ENCODE data around the gene DENND2A. TPM values are rescaled to one million over a fixed set of nuclear protein-coding genes. Genes with fewer than 3 reads are reported as not detected.
"Not testable (repeated sequence)": the region's sequence is repeated elsewhere in the genome, so short reads cannot be mapped to it uniquely, and the experiment has no call there.

Gene DENND2A
- total RNA-seq, 2 donors from 2014 or later, result not detected

GRCh38 chr7:140544388-140544826 lies 96.2 kb downstream of the DENND2A start:
- peaks cover 5% of the 10 kb centered on the region for H3K4me1 Mint-ChIP-seq
- DNase-seq, result no peak
- peaks cover 2% of the 10 kb centered on the region for H3K36me3 Mint-ChIP-seq (ENCODE audit: low read depth)
- peaks cover 23% of the 10 kb centered on the region for H3K27me3 Mint-ChIP-seq
- H3K27ac Mint-ChIP-seq, result no peak overlapping the region
- no peaks in the 10 kb centered on the region for H3K9me3 ChIP-seq (ENCODE audit: control insufficient read depth, low read length, poor library complexity, severe bottlenecking)
- H3K4me3 Mint-ChIP-seq, result no peak overlapping the region
- ATAC-seq, result no peak

GRCh38 chr7:140542228-140542603 lies 98.4 kb downstream of the DENND2A start:
- Mint-ChIP-seq H3K4me3 (no peak overlapping the region), H3K4me1 (peaks cover 5% of the 10 kb centered on the region), H3K27me3 (peaks cover 23% of the 10 kb centered on the region), H3K36me3 (ENCODE audit: low read depth) (peaks cover 2% of the 10 kb centered on the region), H3K27ac (no peak overlapping the region)
- DNase-seq, result no peak
- ATAC-seq, result no peak
- no peaks in the 10 kb centered on the region for H3K9me3 ChIP-seq (ENCODE audit: control insufficient read depth, low read length, poor library complexity, severe bottlenecking)

- Mint-ChIP-seq H3K36me3 (ENCODE audit: low read depth) (peaks cover 2% of the 10 kb centered on the region), H3K4me3 (no peak overlapping the region), H3K27ac (no peak overlapping the region), H3K4me1 (peaks cover 5% of the 10 kb centered on the region), H3K27me3 (peaks cover 23% of the 10 kb centered on the region)
- H3K9me3 ChIP-seq (ENCODE audit: control insufficient read depth, low read length, poor library complexity, severe bottlenecking), result no peaks in the 10 kb centered on the region
- DNase-seq, result no peak
- ATAC-seq, result no peak
Observed at GRCh38 chr7:140541513-140542227, 98.9 kb downstream of the DENND2A start.

- Mint-ChIP-seq H3K4me3 (no peak overlapping the region), H3K27ac (no peak overlapping the region), H3K27me3 (peaks cover 23% of the 10 kb centered on the region), H3K4me1 (peaks cover 5% of the 10 kb centered on the region), H3K36me3 (ENCODE audit: low read depth) (peaks cover 2% of the 10 kb centered on the region)
- ATAC-seq (no peak), DNase-seq (no peak)
- H3K9me3 ChIP-seq (ENCODE audit: control insufficient read depth, low read length, poor library complexity, severe bottlenecking), result no peaks in the 10 kb centered on the region
Observed at GRCh38 chr7:140541176-140541512, 99.5 kb downstream of the DENND2A start.

GRCh38 chr7:140540136-140540777 lies 100.4 kb downstream of the DENND2A start:
- peaks cover 5% of the 10 kb centered on the region for H3K4me1 Mint-ChIP-seq
- H3K9me3 ChIP-seq (ENCODE audit: control insufficient read depth, low read length, poor library complexity, severe bottlenecking), result no peaks in the 10 kb centered on the region
- no peak for ATAC-seq
- peaks cover 23% of the 10 kb centered on the region for H3K27me3 Mint-ChIP-seq
- no peak overlapping the region for H3K4me3 Mint-ChIP-seq
- DNase-seq, result no peak
- no peak overlapping the region for H3K27ac Mint-ChIP-seq
- H3K36me3 Mint-ChIP-seq (ENCODE audit: low read depth), result peaks cover 2% of the 10 kb centered on the region

GRCh38 chr7:140539461-140539860 lies 101.2 kb downstream of the DENND2A start:
- no peak for DNase-seq
- peaks cover 3% of the 10 kb centered on the region for H3K36me3 Mint-ChIP-seq (ENCODE audit: low read depth)
- ATAC-seq, result no peak
- H3K4me3 Mint-ChIP-seq, result no peak overlapping the region
- H3K27me3 Mint-ChIP-seq, result peaks cover 24% of the 10 kb centered on the region
- H3K4me1 Mint-ChIP-seq, result peaks cover 5% of the 10 kb centered on the region
- peak overlapping the region; percentile 14 for H3K27ac Mint-ChIP-seq
- H3K9me3 ChIP-seq (ENCODE audit: control insufficient read depth, low read length, poor library complexity, severe bottlenecking), result no peaks in the 10 kb centered on the region

GRCh38 chr7:140537750-140538482 lies 102.7 kb downstream of the DENND2A start:
- peaks cover 8% of the 10 kb centered on the region for H3K36me3 Mint-ChIP-seq (ENCODE audit: low read depth)
- ATAC-seq (peak; percentile 28), DNase-seq (no peak)
- H3K27ac Mint-ChIP-seq, result no peak overlapping the region
- peaks cover 32% of the 10 kb centered on the region for H3K27me3 Mint-ChIP-seq
- no peak overlapping the region for H3K4me3 Mint-ChIP-seq
- peaks cover 5% of the 10 kb centered on the region for H3K4me1 Mint-ChIP-seq
- H3K9me3 ChIP-seq (ENCODE audit: control insufficient read depth, low read length, poor library complexity, severe bottlenecking), result no peaks in the 10 kb centered on the region

GRCh38 chr7:140534743-140535142 lies 105.9 kb downstream of the DENND2A start:
- Mint-ChIP-seq H3K36me3 (ENCODE audit: low read depth) (peaks cover 10% of the 10 kb centered on the region), H3K27me3 (peaks cover 26% of the 10 kb centered on the region), H3K27ac (peak overlapping the region; percentile 17), H3K4me3 (no peak overlapping the region), H3K4me1 (no peaks in the 10 kb centered on the region)
- DNase-seq (no peak), ATAC-seq (no peak)
- no peaks in the 10 kb centered on the region for H3K9me3 ChIP-seq (ENCODE audit: control insufficient read depth, low read length, poor library complexity, severe bottlenecking)

- H3K27me3 Mint-ChIP-seq, result peaks cover 26% of the 10 kb centered on the region
Observed at GRCh38 chr7:140533394-140533872, 107.2 kb downstream of the DENND2A start.

GRCh38 chr7:140529428-140529827 lies 111.2 kb downstream of the DENND2A start:
- not testable (repeated sequence) for H3K36me3 Mint-ChIP-seq (ENCODE audit: low read depth); DNase-seq; ATAC-seq; H3K27ac Mint-ChIP-seq; H3K4me3 Mint-ChIP-seq; H3K9me3 ChIP-seq (ENCODE audit: control insufficient read depth, low read length, poor library complexity, severe bottlenecking)
- peaks cover 14% of the 10 kb centered on the region for H3K4me1 Mint-ChIP-seq
- peaks cover 26% of the 10 kb centered on the region for H3K27me3 Mint-ChIP-seq

More at GRCh38 chr7:140533394-140533872, 107.2 kb downstream of the DENND2A start:
- Mint-ChIP-seq H3K4me3 (no peak overlapping the region), H3K36me3 (ENCODE audit: low read depth) (peaks cover 10% of the 10 kb centered on the region), H3K27ac (no peak overlapping the region), H3K4me1 (no peaks in the 10 kb centered on the region)
- no peak for ATAC-seq
- no peaks in the 10 kb centered on the region for H3K9me3 ChIP-seq (ENCODE audit: control insufficient read depth, low read length, poor library complexity, severe bottlenecking)
- no peak for DNase-seq

- ATAC-seq, result no peak
- DNase-seq, result no peak
- H3K9me3 ChIP-seq (ENCODE audit: control insufficient read depth, low read length, poor library complexity, severe bottlenecking), result no peaks in the 10 kb centered on the region
- Mint-ChIP-seq H3K27ac (no peak overlapping the region), H3K4me3 (no peak overlapping the region), H3K36me3 (ENCODE audit: low read depth) (no peaks in the 10 kb centered on the region), H3K4me1 (peaks cover 14% of the 10 kb centered on the region), H3K27me3 (peaks cover 11% of the 10 kb centered on the region)
Observed at GRCh38 chr7:140526787-140527664, 113.6 kb downstream of the DENND2A start.

GRCh38 chr7:140526214-140526613 lies 114.4 kb downstream of the DENND2A start:
- ATAC-seq, result no peak
- H3K9me3 ChIP-seq (ENCODE audit: control insufficient read depth, low read length, poor library complexity, severe bottlenecking), result no peaks in the 10 kb centered on the region
- Mint-ChIP-seq H3K4me3 (peak overlapping the region; percentile 62), H3K27me3 (peaks cover 11% of the 10 kb centered on the region), H3K36me3 (ENCODE audit: low read depth) (no peaks in the 10 kb centered on the region), H3K27ac (peak overlapping the region; percentile 39), H3K4me1 (peaks cover 14% of the 10 kb centered on the region)
- DNase-seq, result no peak
